ENCODE measurements around the gene PPM1N. TPM values are rescaled to one million over a fixed set of nuclear protein-coding genes. Genes with fewer than 3 reads are reported as not detected.

PPM1N gene
- total and polyA plus RNA-seq, 2 of the 13 experiments (the other 11 are each of a cell fraction or from before 2014, with no cell fraction given), result 0.31 to 1.8 TPM

DNA sequence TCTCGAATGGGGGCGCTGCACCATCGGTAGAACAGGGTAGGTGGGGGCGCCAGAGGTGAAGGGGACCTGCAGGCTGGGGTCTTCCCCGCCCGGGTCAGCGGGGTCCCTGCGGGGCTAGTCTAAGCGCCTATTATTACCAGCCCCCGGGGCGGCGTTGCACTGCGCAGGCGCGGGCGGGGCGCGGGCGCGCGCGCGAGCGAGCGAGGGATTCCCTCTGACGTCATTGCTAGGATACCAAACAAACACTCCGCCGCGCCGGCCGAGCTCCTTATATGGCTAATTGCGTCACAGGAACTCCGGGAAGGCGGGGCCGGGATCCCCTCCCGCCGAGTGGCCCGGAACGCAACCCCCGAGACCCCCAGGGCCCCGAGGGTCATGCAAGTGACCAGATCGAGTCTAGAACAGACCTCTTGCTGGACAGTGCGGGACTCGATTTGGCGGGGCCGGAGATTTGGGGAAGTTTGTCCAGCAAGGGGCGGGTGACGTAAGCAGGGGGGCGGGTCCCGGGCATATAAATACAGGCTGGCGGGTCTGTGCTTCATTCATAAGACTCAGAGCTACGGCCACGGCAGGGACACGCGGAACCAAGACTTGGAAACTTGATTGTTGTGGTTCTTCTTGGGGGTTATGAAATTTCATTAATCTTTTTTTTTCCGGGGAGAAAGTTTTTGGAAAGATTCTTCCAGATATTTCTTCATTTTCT lies 30.6 kb upstream of the PPM1N start, which contains the start of gene FOSB (continued):
- TF ChIP-seq ZNF557 (CRISPR knock-in tag; IDR thresholded peaks at IDR 0.05) (no peak), ATF1 (CRISPR knock-in tag; IDR thresholded peaks at IDR 0.05) (peak; percentile 94), NR1H2 (CRISPR knock-in tag; IDR thresholded peaks at IDR 0.05; ENCODE audit: borderline replicate concordance, low read depth) (no peak), ZNF619 (CRISPR knock-in tag; IDR thresholded peaks at IDR 0.05) (no peak), PLRG1 (conservative IDR thresholded peaks at IDR 0.05) (no peak), ARNTL (CRISPR knock-in tag; IDR thresholded peaks at IDR 0.05) (0 out of 2 replicates have a peak, but pooled peaks have one; percentile 25), MAFG (CRISPR knock-in tag; IDR thresholded peaks at IDR 0.05) (no peak), ZNF232 (CRISPR knock-in tag; IDR thresholded peaks at IDR 0.05; ENCODE audit: borderline replicate concordance) (no peak), ZNF230 (CRISPR knock-in tag; IDR thresholded peaks at IDR 0.05) (no peak), POLR2G (IDR thresholded peaks at IDR 0.05; ENCODE audit: low read depth, low read length) (peak; percentile 86), CENPT (CRISPR knock-in tag; IDR thresholded peaks at IDR 0.05; ENCODE audit: low read depth) (no peak), HDAC1 (CRISPR knock-in tag; IDR thresholded peaks at IDR 0.05) (peak; percentile 77; the same call in 1 of the 2 replicates), NCOA5 (CRISPR knock-in tag; IDR thresholded peaks at IDR 0.05) (no peak), MYNN (CRISPR knock-in tag; IDR thresholded peaks at IDR 0.05; ENCODE audit: low read depth) (no peak)
- TF ChIP-seq, protein P1, sequence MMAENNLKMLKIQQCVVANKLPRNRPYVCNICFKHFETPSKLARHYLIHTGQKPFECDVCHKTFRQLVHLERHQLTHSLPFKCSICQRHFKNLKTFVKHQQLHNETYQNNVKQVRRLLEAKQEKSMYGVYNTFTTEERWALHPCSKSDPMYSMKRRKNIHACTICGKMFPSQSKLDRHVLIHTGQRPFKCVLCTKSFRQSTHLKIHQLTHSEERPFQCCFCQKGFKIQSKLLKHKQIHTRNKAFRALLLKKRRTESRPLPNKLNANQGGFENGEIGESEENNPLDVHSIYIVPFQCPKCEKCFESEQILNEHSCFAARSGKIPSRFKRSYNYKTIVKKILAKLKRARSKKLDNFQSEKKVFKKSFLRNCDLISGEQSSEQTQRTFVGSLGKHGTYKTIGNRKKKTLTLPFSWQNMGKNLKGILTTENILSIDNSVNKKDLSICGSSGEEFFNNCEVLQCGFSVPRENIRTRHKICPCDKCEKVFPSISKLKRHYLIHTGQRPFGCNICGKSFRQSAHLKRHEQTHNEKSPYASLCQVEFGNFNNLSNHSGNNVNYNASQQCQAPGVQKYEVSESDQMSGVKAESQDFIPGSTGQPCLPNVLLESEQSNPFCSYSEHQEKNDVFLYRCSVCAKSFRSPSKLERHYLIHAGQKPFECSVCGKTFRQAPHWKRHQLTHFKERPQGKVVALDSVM (CRISPR knock-in tag; IDR thresholded peaks at IDR 0.05), result no peak
- TF ChIP-seq, protein P2, sequence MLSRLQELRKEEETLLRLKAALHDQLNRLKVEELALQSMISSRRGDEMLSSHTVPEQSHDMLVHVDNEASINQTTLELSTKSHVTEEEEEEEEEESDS (CRISPR knock-in tag; IDR thresholded peaks at IDR 0.05; ENCODE audit: borderline replicate concordance), result no peak
- TF ChIP-seq, protein P3, sequence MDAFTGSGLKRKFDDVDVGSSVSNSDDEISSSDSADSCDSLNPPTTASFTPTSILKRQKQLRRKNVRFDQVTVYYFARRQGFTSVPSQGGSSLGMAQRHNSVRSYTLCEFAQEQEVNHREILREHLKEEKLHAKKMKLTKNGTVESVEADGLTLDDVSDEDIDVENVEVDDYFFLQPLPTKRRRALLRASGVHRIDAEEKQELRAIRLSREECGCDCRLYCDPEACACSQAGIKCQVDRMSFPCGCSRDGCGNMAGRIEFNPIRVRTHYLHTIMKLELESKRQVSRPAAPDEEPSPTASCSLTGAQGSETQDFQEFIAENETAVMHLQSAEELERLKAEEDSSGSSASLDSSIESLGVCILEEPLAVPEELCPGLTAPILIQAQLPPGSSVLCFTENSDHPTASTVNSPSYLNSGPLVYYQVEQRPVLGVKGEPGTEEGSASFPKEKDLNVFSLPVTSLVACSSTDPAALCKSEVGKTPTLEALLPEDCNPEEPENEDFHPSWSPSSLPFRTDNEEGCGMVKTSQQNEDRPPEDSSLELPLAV (CRISPR knock-in tag; conservative IDR thresholded peaks at IDR 0.05; ENCODE audit: low read depth), result no peak
- TF ChIP-seq, protein P4, sequence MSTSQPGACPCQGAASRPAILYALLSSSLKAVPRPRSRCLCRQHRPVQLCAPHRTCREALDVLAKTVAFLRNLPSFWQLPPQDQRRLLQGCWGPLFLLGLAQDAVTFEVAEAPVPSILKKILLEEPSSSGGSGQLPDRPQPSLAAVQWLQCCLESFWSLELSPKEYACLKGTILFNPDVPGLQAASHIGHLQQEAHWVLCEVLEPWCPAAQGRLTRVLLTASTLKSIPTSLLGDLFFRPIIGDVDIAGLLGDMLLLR (CRISPR knock-in tag; IDR thresholded peaks at IDR 0.05), result 0 out of 2 replicates have a peak, but pooled peaks have one; percentile 39
- TF ChIP-seq, protein P5, sequence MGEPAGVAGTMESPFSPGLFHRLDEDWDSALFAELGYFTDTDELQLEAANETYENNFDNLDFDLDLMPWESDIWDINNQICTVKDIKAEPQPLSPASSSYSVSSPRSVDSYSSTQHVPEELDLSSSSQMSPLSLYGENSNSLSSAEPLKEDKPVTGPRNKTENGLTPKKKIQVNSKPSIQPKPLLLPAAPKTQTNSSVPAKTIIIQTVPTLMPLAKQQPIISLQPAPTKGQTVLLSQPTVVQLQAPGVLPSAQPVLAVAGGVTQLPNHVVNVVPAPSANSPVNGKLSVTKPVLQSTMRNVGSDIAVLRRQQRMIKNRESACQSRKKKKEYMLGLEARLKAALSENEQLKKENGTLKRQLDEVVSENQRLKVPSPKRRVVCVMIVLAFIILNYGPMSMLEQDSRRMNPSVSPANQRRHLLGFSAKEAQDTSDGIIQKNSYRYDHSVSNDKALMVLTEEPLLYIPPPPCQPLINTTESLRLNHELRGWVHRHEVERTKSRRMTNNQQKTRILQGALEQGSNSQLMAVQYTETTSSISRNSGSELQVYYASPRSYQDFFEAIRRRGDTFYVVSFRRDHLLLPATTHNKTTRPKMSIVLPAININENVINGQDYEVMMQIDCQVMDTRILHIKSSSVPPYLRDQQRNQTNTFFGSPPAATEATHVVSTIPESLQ (CRISPR knock-in tag; conservative IDR thresholded peaks at IDR 0.05), result no peak
- TF ChIP-seq, protein P6, sequence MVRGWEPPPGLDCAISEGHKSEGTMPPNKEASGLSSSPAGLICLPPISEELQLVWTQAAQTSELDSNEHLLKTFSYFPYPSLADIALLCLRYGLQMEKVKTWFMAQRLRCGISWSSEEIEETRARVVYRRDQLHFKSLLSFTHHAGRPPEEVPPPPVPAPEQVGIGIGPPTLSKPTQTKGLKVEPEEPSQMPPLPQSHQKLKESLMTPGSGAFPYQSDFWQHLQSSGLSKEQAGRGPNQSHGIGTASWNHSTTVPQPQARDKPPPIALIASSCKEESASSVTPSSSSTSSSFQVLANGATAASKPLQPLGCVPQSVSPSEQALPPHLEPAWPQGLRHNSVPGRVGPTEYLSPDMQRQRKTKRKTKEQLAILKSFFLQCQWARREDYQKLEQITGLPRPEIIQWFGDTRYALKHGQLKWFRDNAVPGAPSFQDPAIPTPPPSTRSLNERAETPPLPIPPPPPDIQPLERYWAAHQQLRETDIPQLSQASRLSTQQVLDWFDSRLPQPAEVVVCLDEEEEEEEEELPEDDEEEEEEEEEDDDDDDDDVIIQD (CRISPR knock-in tag; IDR thresholded peaks at IDR 0.05; ENCODE audit: low read depth), result no peak
- TF ChIP-seq, protein P7, sequence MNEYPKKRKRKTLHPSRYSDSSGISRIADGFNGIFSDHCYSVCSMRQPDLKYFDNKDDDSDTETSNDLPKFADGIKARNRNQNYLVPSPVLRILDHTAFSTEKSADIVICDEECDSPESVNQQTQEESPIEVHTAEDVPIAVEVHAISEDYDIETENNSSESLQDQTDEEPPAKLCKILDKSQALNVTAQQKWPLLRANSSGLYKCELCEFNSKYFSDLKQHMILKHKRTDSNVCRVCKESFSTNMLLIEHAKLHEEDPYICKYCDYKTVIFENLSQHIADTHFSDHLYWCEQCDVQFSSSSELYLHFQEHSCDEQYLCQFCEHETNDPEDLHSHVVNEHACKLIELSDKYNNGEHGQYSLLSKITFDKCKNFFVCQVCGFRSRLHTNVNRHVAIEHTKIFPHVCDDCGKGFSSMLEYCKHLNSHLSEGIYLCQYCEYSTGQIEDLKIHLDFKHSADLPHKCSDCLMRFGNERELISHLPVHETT (CRISPR knock-in tag; conservative IDR thresholded peaks at IDR 0.05), result no peak
